A549 (cell line): ENCODE data around the gene KCNA2.

Source experiments
- CTCF ChIP-seq: fragments of >200 bp; sonication (Bioruptor Twin); formaldehyde crosslinking; IDR thresholded peaks from 3 replicates; pipeline ENCODE4 v1.5.1; 2016
- FOSL2 ChIP-seq, 2 experiments: fragments of 450-650 bp in 1 of 2; fragments of >200 bp in 1 of 2; sonication (Bioruptor Twin) in 1 of 2; formaldehyde crosslinking; IDR thresholded peaks; 2 replicates each; pipeline versions ENCODE4 v1.5.0 to v1.6.1; 2016 to 2020; ENCODE audit warnings: mild to moderate bottlenecking in 1 of 2, moderate library complexity in 1 of 2
- HOXB5 ChIP-seq: fragments of 250-450 bp; sonication (Bioruptor Pico); IDR thresholded peaks from 2 replicates; pipeline ENCODE4 v1.5.0; 2020; ENCODE audit warnings: mild to moderate bottlenecking, moderate library complexity
- POLR2A ChIP-seq: IDR thresholded peaks from 2 replicates; pipeline ENCODE4 v1.6.1; 2012; ENCODE audit warnings: mild to moderate bottlenecking, low read length
- RCOR1 ChIP-seq: fragments of 150-350 bp; IDR thresholded peaks from 2 replicates; pipeline ENCODE4 v1.6.1; 2014; ENCODE audit warnings: antibody characterized with exemption, low read length, low read depth
- ZFP36 ChIP-seq: fragments of 450-650 bp; IDR thresholded peaks from 2 replicates; pipeline ENCODE4 v1.6.1; 2014; ENCODE audit warnings: borderline replicate concordance; ENCODE audit not compliant: partially characterized antibody

GRCh38 chr1:110588991-110589390, 17.2 kb downstream of the KCNA2 start:
- no peak for TF ChIP-seq ZFP36
- TF ChIP-seq HOXB5 (CRISPR knock-in tag), result no peak
- no peak for TF ChIP-seq RCOR1
- no peak for TF ChIP-seq POLR2A
- no peak for TF ChIP-seq FOSL2 (IDR thresholded peaks at IDR 0.05)
- no peak for TF ChIP-seq FOSL2 (CRISPR knock-in tag; IDR thresholded peaks at IDR 0.05)
- no peak for TF ChIP-seq CTCF
